ENCODE measurements around the gene FAAP100. TPM values are rescaled to one million over a fixed set of nuclear protein-coding genes. Genes with fewer than 3 reads are reported as not detected.

The FAAP100 gene
- polyA plus RNA-seq, 1 donor from 2014 or later = 56.3 TPM

DNA sequence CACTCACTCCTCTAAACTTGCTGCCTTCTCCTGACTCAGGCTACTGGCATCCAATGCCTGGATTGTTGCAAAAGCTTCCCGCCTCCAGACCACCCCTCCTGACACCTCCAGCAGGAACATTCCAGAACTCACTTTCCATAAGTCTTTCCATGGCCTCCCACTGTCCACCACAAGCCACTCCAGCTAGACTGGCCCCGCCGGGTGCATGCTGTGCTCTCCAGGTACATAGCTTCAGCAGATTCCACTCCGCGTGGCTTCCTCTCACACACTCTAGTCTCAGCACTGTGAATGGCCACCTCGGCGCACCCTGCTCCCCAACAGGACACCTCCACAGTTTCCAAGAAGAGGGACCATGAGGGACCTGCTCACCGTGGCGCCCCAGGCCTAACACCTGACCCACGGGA lies 25.9 kb upstream of the FAAP100 start:
- H3K9me2 ChIP-seq (ENCODE audit: insufficient read depth, low read length) = no peaks in the 10 kb centered on the region
- H3K27me3 ChIP-seq (ENCODE audit: insufficient read depth, low read depth, low read length) = no peaks in the 10 kb centered on the region
- no peak overlapping the region for H2AFZ ChIP-seq (ENCODE audit: low read depth, low read length)
- H3K9ac ChIP-seq (ENCODE audit: low read length) = no peak overlapping the region
- H4K20me1 ChIP-seq (ENCODE audit: insufficient read depth) = no peaks in the 10 kb centered on the region
- H3K27ac ChIP-seq (ENCODE audit: low read length) = no peak overlapping the region
- no peaks in the 10 kb centered on the region for H3K36me3 ChIP-seq (ENCODE audit: insufficient read depth, low read length)
- H3K4me2 ChIP-seq (ENCODE audit: low read length) = no peak overlapping the region
- H3K79me2 ChIP-seq (replicated peaks; ENCODE audit: insufficient read depth, low read length) = no peaks in the 10 kb centered on the region
- no peak overlapping the region for H3K4me3 ChIP-seq (ENCODE audit: low read length)
- H3K9me3 ChIP-seq (ENCODE audit: low read length) = no peaks in the 10 kb centered on the region
- TF ChIP-seq TAF1 (IDR thresholded peaks at IDR 0.05; ENCODE audit: low read depth) (no peak), EZH2 (IDR thresholded peaks at IDR 0.05; ENCODE audit: borderline replicate concordance, insufficient read depth, low read length, poor library complexity, severe bottlenecking) (no peak), EP300 (conservative IDR thresholded peaks at IDR 0.05; ENCODE audit: poor library complexity, severe bottlenecking) (no peak), MXI1 (conservative IDR thresholded peaks at IDR 0.05; ENCODE audit: poor library complexity, severe bottlenecking) (no peak), RAD21 (conservative IDR thresholded peaks at IDR 0.05) (no peak), SMC3 (conservative IDR thresholded peaks at IDR 0.05; ENCODE audit: poor library complexity) (no peak), POLR2AphosphoS5 (IDR thresholded peaks at IDR 0.05) (no peak)
- TF ChIP-seq, protein P1, sequence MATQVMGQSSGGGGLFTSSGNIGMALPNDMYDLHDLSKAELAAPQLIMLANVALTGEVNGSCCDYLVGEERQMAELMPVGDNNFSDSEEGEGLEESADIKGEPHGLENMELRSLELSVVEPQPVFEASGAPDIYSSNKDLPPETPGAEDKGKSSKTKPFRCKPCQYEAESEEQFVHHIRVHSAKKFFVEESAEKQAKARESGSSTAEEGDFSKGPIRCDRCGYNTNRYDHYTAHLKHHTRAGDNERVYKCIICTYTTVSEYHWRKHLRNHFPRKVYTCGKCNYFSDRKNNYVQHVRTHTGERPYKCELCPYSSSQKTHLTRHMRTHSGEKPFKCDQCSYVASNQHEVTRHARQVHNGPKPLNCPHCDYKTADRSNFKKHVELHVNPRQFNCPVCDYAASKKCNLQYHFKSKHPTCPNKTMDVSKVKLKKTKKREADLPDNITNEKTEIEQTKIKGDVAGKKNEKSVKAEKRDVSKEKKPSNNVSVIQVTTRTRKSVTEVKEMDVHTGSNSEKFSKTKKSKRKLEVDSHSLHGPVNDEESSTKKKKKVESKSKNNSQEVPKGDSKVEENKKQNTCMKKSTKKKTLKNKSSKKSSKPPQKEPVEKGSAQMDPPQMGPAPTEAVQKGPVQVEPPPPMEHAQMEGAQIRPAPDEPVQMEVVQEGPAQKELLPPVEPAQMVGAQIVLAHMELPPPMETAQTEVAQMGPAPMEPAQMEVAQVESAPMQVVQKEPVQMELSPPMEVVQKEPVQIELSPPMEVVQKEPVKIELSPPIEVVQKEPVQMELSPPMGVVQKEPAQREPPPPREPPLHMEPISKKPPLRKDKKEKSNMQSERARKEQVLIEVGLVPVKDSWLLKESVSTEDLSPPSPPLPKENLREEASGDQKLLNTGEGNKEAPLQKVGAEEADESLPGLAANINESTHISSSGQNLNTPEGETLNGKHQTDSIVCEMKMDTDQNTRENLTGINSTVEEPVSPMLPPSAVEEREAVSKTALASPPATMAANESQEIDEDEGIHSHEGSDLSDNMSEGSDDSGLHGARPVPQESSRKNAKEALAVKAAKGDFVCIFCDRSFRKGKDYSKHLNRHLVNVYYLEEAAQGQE (IDR thresholded peaks at IDR 0.05; ENCODE audit: borderline replicate concordance) = no peak
- TF ChIP-seq, protein P2, sequence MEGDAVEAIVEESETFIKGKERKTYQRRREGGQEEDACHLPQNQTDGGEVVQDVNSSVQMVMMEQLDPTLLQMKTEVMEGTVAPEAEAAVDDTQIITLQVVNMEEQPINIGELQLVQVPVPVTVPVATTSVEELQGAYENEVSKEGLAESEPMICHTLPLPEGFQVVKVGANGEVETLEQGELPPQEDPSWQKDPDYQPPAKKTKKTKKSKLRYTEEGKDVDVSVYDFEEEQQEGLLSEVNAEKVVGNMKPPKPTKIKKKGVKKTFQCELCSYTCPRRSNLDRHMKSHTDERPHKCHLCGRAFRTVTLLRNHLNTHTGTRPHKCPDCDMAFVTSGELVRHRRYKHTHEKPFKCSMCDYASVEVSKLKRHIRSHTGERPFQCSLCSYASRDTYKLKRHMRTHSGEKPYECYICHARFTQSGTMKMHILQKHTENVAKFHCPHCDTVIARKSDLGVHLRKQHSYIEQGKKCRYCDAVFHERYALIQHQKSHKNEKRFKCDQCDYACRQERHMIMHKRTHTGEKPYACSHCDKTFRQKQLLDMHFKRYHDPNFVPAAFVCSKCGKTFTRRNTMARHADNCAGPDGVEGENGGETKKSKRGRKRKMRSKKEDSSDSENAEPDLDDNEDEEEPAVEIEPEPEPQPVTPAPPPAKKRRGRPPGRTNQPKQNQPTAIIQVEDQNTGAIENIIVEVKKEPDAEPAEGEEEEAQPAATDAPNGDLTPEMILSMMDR (IDR thresholded peaks at IDR 0.05; ENCODE audit: poor library complexity, severe bottlenecking) = no peak
- H3F3A ChIP-seq (ENCODE audit: insufficient read depth, low read length, poor library complexity, severe bottlenecking) = no peaks in the 10 kb centered on the region

DNA sequence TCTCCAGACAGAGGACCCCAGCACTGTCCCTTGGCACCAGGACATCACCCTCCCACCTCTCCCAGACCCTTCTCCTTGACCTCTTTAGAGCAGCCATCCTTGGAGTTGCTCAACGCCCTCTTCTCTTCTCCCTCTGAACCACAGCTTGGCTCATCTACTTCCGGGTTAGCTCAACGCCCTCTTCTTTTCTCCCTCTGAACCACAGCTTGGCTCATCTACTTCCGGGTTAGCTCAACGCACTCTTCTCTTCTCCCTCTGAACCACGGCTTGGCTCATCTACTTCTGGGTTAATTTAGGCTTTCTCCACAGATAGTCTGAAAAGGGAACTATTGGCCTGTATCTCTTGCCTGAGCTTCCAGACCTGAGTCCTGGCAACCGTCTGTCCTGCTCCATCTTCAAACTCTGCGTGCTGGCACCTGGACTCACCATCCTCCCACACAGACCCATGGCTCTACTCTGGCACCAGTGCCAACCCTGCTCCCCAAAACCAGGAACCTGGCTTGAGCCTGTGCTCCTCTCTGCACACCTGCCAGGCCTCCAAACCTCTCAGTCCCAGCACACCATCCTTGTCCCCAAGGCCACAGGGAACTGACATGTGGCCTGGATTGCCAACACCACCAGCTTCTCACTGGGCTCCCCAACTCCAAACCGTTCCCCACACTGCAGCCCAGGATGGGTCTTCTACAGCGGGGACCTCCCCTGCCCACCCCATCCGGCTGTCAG lies 25.3 kb upstream of the FAAP100 start:
- Histone ChIP-seq H3K9me3 (ENCODE audit: low read length) (no peaks in the 10 kb centered on the region), H3K9ac (ENCODE audit: low read length) (no peak overlapping the region), H2AFZ (ENCODE audit: low read depth, low read length) (no peak overlapping the region), H4K20me1 (ENCODE audit: insufficient read depth) (no peaks in the 10 kb centered on the region), H3F3A (ENCODE audit: insufficient read depth, low read length, poor library complexity, severe bottlenecking) (no peaks in the 10 kb centered on the region), H3K79me2 (replicated peaks; ENCODE audit: insufficient read depth, low read length) (no peaks in the 10 kb centered on the region), H3K4me3 (ENCODE audit: low read length) (no peak overlapping the region), H3K36me3 (ENCODE audit: insufficient read depth, low read length) (no peaks in the 10 kb centered on the region), H3K4me2 (ENCODE audit: low read length) (no peak overlapping the region), H3K27me3 (ENCODE audit: insufficient read depth, low read depth, low read length) (no peaks in the 10 kb centered on the region), H3K27ac (ENCODE audit: low read length) (no peak overlapping the region), H3K9me2 (ENCODE audit: insufficient read depth, low read length) (no peaks in the 10 kb centered on the region)
- TF ChIP-seq RAD21 (conservative IDR thresholded peaks at IDR 0.05) = no peak
- TF ChIP-seq EP300 (conservative IDR thresholded peaks at IDR 0.05; ENCODE audit: poor library complexity, severe bottlenecking) = no peak
- TF ChIP-seq MXI1 (conservative IDR thresholded peaks at IDR 0.05; ENCODE audit: poor library complexity, severe bottlenecking) = no peak
- no peak for TF ChIP-seq EZH2 (IDR thresholded peaks at IDR 0.05; ENCODE audit: borderline replicate concordance, insufficient read depth, low read length, poor library complexity, severe bottlenecking)
- TF ChIP-seq, protein P2 (IDR thresholded peaks at IDR 0.05; ENCODE audit: poor library complexity, severe bottlenecking) = no peak
- TF ChIP-seq SMC3 (conservative IDR thresholded peaks at IDR 0.05; ENCODE audit: poor library complexity) = no peak
- TF ChIP-seq POLR2AphosphoS5 (IDR thresholded peaks at IDR 0.05) = no peak
- TF ChIP-seq, protein P1 (IDR thresholded peaks at IDR 0.05; ENCODE audit: borderline replicate concordance) = no peak
- TF ChIP-seq TAF1 (IDR thresholded peaks at IDR 0.05; ENCODE audit: low read depth) = no peak
